HEK293 (cell line): ENCODE measurements around the gene LRRC46.
A peak's percentile ranks its signal among the peaks of the same experiment; 100 is the strongest.

ENCODE experiments used
- GLI4 ChIP-seq: fragments of 450-650 bp; formaldehyde crosslinking; IDR thresholded peaks from 2 replicates; pipeline ENCODE4 v1.5.1; 2016; ENCODE audit warnings: missing biosample characterization, missing genetic modification characterization
- HOXC10 ChIP-seq: sonication (generic); formaldehyde crosslinking; IDR thresholded peaks from 2 replicates; pipeline ENCODE4 v1.8.1; 2023; ENCODE audit warnings: mild to moderate bottlenecking, missing genetic modification reagents
- PBX3 ChIP-seq: sonication (generic); formaldehyde crosslinking; IDR thresholded peaks from 2 replicates; pipeline ENCODE4 v1.8.1; 2022; ENCODE audit warnings: mild to moderate bottlenecking, moderate library complexity, missing genetic modification reagents
- PRDM4 ChIP-seq: fragments of 450-650 bp; formaldehyde crosslinking; IDR thresholded peaks from 2 replicates; pipeline ENCODE4 v1.5.1; 2017; ENCODE audit warnings: missing biosample characterization, missing genetic modification characterization
- SALL2 ChIP-seq: fragments of 450-650 bp; formaldehyde crosslinking; IDR thresholded peaks from 2 replicates; pipeline ENCODE4 v1.5.0; 2017; ENCODE audit warnings: missing biosample characterization, mild to moderate bottlenecking, missing genetic modification characterization, borderline replicate concordance
- SP7 ChIP-seq: fragments of 450-650 bp; formaldehyde crosslinking; IDR thresholded peaks from 2 replicates; pipeline ENCODE4 v1.5.1; 2016; ENCODE audit warnings: missing biosample characterization, missing genetic modification characterization
- WT1 ChIP-seq: fragments of 450-650 bp; formaldehyde crosslinking; IDR thresholded peaks from 2 replicates; pipeline ENCODE4 v1.5.1; 2016; ENCODE audit warnings: missing biosample characterization, missing genetic modification characterization
- ZBTB10 ChIP-seq: fragments of 450-650 bp; formaldehyde crosslinking; IDR thresholded peaks from 2 replicates; pipeline ENCODE4 v1.5.1; 2016; ENCODE audit warnings: missing biosample characterization, missing genetic modification characterization
- ZBTB6 ChIP-seq: fragments of 450-650 bp; formaldehyde crosslinking; IDR thresholded peaks from 2 replicates; pipeline ENCODE4 v1.5.1; 2017; ENCODE audit warnings: missing biosample characterization, missing genetic modification characterization
- ZBTB8A ChIP-seq: fragments of 450-650 bp; formaldehyde crosslinking; IDR thresholded peaks from 2 replicates; pipeline ENCODE4 v1.5.1; 2016; ENCODE audit warnings: missing biosample characterization, missing genetic modification characterization
- ZNF112 ChIP-seq: fragments of 450-650 bp; formaldehyde crosslinking; IDR thresholded peaks from 2 replicates; pipeline ENCODE4 v1.5.0; 2017; ENCODE audit warnings: missing biosample characterization, missing genetic modification characterization
- ZNF140 ChIP-seq: fragments of 450-650 bp; formaldehyde crosslinking; IDR thresholded peaks from 2 replicates; pipeline ENCODE4 v1.5.1; 2016; ENCODE audit warnings: missing biosample characterization, missing genetic modification characterization
- ZNF175 ChIP-seq: fragments of 450-650 bp; formaldehyde crosslinking; IDR thresholded peaks from 2 replicates; pipeline ENCODE4 v1.5.1; 2016; ENCODE audit warnings: missing biosample characterization, missing genetic modification characterization
- ZNF2 ChIP-seq: fragments of 450-650 bp; formaldehyde crosslinking; IDR thresholded peaks from 2 replicates; pipeline ENCODE4 v1.5.1; 2016; ENCODE audit warnings: missing biosample characterization, missing genetic modification characterization
- ZNF223 ChIP-seq: fragments of 450-650 bp; formaldehyde crosslinking; IDR thresholded peaks from 2 replicates; pipeline ENCODE4 v1.5.1; 2016; ENCODE audit warnings: missing biosample characterization, missing genetic modification characterization
- ZNF239 ChIP-seq: fragments of 450-650 bp; formaldehyde crosslinking; IDR thresholded peaks from 2 replicates; pipeline ENCODE4 v1.5.1; 2016; ENCODE audit warnings: missing biosample characterization, missing genetic modification characterization
- ZNF248 ChIP-seq: fragments of 450-650 bp; formaldehyde crosslinking; IDR thresholded peaks from 2 replicates; pipeline ENCODE4 v1.5.1; 2017; ENCODE audit warnings: missing biosample characterization, missing genetic modification characterization
- ZNF280C ChIP-seq: fragments of 450-650 bp; formaldehyde crosslinking; IDR thresholded peaks from 2 replicates; pipeline ENCODE4 v1.5.1; 2016; ENCODE audit warnings: missing biosample characterization, missing genetic modification characterization
- ZNF292 ChIP-seq: fragments of 450-650 bp; formaldehyde crosslinking; IDR thresholded peaks from 2 replicates; pipeline ENCODE4 v1.5.1; 2016; ENCODE audit warnings: low read depth, missing biosample characterization, missing genetic modification characterization, borderline replicate concordance
- ZNF302 ChIP-seq: fragments of 450-650 bp; formaldehyde crosslinking; IDR thresholded peaks from 2 replicates; pipeline ENCODE4 v1.5.1; 2016; ENCODE audit warnings: missing biosample characterization, missing genetic modification characterization, low read depth
- ZNF335 ChIP-seq: fragments of 450-650 bp; formaldehyde crosslinking; conservative IDR thresholded peaks from 2 replicates; pipeline ENCODE4 v1.5.1; 2016; ENCODE audit warnings: missing biosample characterization, missing genetic modification characterization
- ZNF394 ChIP-seq: fragments of 450-650 bp; formaldehyde crosslinking; IDR thresholded peaks from 2 replicates; pipeline ENCODE4 v1.5.1; 2016; ENCODE audit warnings: missing biosample characterization, missing genetic modification characterization, mild to moderate bottlenecking, moderate library complexity, borderline replicate concordance
- ZNF433 ChIP-seq: fragments of 450-650 bp; formaldehyde crosslinking; IDR thresholded peaks from 2 replicates; pipeline ENCODE4 v1.5.1; 2016; ENCODE audit warnings: missing biosample characterization, missing genetic modification characterization, low read depth
- ZNF530 ChIP-seq: fragments of 450-650 bp; formaldehyde crosslinking; IDR thresholded peaks from 2 replicates; pipeline ENCODE4 v1.5.1; 2016; ENCODE audit warnings: low read depth, missing biosample characterization, missing genetic modification characterization
- ZNF624 ChIP-seq: fragments of 450-650 bp; formaldehyde crosslinking; IDR thresholded peaks from 2 replicates; pipeline ENCODE4 v1.5.1; 2017; ENCODE audit warnings: missing biosample characterization, missing genetic modification characterization
- ZNF658 ChIP-seq: fragments of 450-650 bp; formaldehyde crosslinking; IDR thresholded peaks from 2 replicates; pipeline ENCODE4; 2016; ENCODE audit warnings: missing biosample characterization, missing genetic modification characterization
- ZNF704 ChIP-seq: fragments of 450-650 bp; formaldehyde crosslinking; IDR thresholded peaks from 2 replicates; pipeline ENCODE4 v1.5.1; 2016; ENCODE audit warnings: missing biosample characterization, missing genetic modification characterization
- ZNF792 ChIP-seq: fragments of 450-650 bp; formaldehyde crosslinking; IDR thresholded peaks from 2 replicates; pipeline ENCODE4 v1.5.1; 2016; ENCODE audit warnings: missing biosample characterization, missing genetic modification characterization

The LRRC46 gene

GRCh38 chr17:47831003-47831933 is at the start of gene LRRC46, which contains the start of gene MRPL10 (continued):
- TF ChIP-seq ZNF175 (tag by site-specific recombination) (no peak), ZBTB10 (peak; percentile 96), ZNF658 (no peak), GLI4 (tag by site-specific recombination) (no peak), ZNF112 (tag by site-specific recombination) (no peak), SP7 (tag by site-specific recombination) (peak; percentile 86), ZNF624 (tag by site-specific recombination) (no peak), ZNF280C (tag by site-specific recombination) (no peak), ZNF239 (tag by site-specific recombination) (no peak; the same call in 1 of the 2 replicates), ZNF792 (tag by site-specific recombination) (no peak), ZNF530 (no peak), SALL2 (no peak), WT1 (tag by site-specific recombination) (peak; percentile 39; the same call in 1 of the 2 replicates), ZBTB6 (tag by site-specific recombination) (no peak), ZBTB8A (0 out of 2 replicates have a peak, but pooled peaks have one; percentile 20), PRDM4 (no peak), ZNF704 (tag by site-specific recombination) (no peak), ZNF223 (tag by site-specific recombination) (no peak; the same call in 1 of the 2 replicates), ZNF335 (peak; percentile 73), ZNF2 (tag by site-specific recombination) (peak; percentile 85; the same call in 1 of the 2 replicates), HOXC10 (CRISPR knock-in tag) (no peak), ZNF292 (tag by site-specific recombination) (no peak), PBX3 (CRISPR knock-in tag) (peak; percentile 73), ZNF302 (tag by site-specific recombination) (no peak), ZNF433 (tag by site-specific recombination) (no peak), ZNF248 (tag by site-specific recombination) (no peak), ZNF394 (peak; percentile 41; the same call in 1 of the 2 replicates), ZNF140 (tag by site-specific recombination) (no peak)
